C4-2B (cell line): ENCODE results near the gene VAMP1.

Source experiments
- H3K27ac ChIP-seq: fragments of 450-650 bp; 2 replicates; pipeline ENCODE4 v1.5.1; 2017
- ZFX ChIP-seq: fragments of 450-650 bp; IDR thresholded peaks from 2 replicates; pipeline ENCODE4 v1.6.1; 2017
- TF ChIP-seq, protein P1 (sequence below): fragments of 450-650 bp; conservative IDR thresholded peaks from 2 replicates; pipeline ENCODE4 v1.5.1; 2017; ENCODE audit warnings: mild to moderate bottlenecking

Gene VAMP1

DNA sequence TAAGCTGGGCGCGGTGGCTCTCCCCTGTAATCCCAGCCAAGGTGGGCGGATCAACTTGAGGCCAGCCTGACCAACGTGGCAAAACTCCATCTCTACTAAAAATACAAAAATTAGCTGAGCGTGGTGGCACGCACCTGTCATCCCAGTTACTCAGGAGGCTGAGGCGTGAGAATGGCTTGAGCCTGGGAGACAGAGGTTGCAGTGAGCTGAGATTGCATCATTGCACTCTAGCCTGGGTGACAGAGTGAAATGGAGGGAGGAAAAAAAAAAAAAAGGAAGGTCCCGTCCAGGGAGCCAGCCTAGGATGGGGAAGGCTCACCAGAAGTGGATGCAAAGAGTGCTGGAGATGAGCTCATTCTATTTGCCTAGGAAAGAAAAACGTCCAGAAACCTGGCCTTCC is 27.6 kb downstream of the VAMP1 start:
- TF ChIP-seq ZFX: no peak
- TF ChIP-seq, protein P1, sequence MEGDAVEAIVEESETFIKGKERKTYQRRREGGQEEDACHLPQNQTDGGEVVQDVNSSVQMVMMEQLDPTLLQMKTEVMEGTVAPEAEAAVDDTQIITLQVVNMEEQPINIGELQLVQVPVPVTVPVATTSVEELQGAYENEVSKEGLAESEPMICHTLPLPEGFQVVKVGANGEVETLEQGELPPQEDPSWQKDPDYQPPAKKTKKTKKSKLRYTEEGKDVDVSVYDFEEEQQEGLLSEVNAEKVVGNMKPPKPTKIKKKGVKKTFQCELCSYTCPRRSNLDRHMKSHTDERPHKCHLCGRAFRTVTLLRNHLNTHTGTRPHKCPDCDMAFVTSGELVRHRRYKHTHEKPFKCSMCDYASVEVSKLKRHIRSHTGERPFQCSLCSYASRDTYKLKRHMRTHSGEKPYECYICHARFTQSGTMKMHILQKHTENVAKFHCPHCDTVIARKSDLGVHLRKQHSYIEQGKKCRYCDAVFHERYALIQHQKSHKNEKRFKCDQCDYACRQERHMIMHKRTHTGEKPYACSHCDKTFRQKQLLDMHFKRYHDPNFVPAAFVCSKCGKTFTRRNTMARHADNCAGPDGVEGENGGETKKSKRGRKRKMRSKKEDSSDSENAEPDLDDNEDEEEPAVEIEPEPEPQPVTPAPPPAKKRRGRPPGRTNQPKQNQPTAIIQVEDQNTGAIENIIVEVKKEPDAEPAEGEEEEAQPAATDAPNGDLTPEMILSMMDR: no peak
- H3K27ac ChIP-seq: no peak overlapping the region

DNA sequence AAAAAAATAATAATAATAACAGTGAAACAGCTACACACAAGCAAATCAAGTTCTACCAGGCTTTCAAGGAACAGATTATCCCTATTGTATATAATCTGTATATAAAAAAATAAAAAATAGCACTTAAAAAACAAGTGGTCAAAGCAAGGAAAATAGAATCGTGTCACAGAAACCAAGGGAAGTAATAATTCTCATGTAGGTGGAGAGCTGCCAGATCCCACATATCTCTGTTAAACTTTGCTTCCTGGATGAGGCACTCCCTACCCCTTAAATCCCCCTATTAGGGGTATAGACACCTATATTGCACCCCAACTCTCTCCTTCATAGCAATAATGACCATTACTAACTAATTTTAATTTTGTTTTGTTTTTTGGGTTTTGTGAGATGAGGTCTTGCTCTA is 30.1 kb downstream of the VAMP1 start:
- TF ChIP-seq, protein P1: no peak
- no peak for TF ChIP-seq ZFX
- no peak overlapping the region for H3K27ac ChIP-seq

DNA sequence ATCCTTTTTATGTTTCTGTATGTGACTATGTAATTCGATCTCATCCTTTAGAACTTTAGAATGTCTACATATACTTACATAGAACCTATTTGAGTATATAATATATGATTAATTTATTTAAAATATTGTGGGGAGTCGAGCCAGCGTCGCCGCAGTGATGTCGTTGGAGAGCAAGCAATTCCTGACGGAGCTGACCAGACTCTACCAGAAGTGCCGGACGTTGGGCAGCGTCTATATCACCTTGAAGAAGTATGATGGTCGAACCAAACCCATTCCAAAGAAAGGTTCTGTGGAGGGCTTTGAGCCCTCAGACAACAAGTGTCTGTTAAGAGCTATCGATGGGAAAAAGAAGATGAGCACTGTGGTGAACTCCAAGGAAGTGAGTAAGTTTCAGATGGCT is 32.1 kb downstream of the VAMP1 start:
- TF ChIP-seq ZFX: no peak
- TF ChIP-seq, protein P1: no peak
- H3K27ac ChIP-seq: no peak overlapping the region

DNA sequence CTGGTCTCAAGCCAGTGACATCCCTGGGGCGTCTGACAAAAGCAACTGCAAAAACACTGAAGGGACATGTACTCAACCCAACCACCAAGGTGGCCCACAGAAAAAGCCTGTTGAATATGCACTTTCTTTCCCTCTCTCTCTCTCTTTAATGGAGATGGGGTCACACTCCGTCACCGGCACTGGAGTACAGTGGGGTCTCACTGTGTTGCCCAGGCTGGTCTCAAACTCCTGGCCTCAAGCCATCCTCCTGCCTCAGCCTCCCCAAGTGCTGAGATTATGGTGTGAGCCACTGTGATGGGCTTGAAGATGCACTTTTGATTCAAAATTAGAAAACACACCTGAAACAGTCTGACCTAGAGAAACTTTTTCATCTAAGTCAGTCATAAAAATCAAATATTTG is 32.9 kb downstream of the VAMP1 start:
- H3K27ac ChIP-seq: no peak overlapping the region
- TF ChIP-seq, protein P1: no peak
- no peak for TF ChIP-seq ZFX

DNA sequence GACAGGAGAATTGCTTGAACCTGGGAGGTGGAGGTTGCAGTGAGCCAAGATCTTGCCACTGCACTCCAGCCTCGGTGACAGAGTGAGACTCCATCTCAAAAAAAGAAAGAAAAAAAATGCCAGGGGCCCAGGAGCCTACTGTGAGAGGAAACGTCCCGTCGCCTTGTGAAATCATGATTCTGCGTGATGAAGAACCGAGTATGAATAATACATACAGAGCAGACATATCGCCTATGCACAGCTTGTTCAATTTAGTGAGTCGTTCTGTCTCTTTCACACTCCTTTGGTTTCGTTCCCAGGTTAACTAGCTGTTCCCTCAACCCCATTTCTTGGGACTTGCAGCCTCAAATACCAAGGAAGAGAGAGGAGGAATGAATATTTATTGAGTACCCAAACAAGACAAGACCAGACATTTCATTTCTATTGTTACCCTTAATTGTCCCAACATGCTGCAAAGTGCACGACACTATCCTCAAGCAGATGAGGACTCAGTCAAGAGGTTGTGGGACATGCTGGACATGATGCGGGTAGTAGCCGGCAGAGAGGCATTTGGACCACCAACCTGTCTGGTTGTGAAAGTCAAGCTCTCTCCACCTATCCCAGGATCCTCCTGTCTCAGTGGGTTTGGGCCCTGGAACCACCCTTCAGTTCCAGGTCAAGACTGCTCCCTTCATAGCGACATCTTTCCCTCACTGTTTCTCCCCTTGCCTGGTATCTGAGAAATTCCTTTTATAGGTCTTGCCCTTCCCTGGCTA is 34.3 kb downstream of the VAMP1 start:
- no peak overlapping the region for H3K27ac ChIP-seq
- TF ChIP-seq, protein P1: no peak
- TF ChIP-seq ZFX: no peak

DNA sequence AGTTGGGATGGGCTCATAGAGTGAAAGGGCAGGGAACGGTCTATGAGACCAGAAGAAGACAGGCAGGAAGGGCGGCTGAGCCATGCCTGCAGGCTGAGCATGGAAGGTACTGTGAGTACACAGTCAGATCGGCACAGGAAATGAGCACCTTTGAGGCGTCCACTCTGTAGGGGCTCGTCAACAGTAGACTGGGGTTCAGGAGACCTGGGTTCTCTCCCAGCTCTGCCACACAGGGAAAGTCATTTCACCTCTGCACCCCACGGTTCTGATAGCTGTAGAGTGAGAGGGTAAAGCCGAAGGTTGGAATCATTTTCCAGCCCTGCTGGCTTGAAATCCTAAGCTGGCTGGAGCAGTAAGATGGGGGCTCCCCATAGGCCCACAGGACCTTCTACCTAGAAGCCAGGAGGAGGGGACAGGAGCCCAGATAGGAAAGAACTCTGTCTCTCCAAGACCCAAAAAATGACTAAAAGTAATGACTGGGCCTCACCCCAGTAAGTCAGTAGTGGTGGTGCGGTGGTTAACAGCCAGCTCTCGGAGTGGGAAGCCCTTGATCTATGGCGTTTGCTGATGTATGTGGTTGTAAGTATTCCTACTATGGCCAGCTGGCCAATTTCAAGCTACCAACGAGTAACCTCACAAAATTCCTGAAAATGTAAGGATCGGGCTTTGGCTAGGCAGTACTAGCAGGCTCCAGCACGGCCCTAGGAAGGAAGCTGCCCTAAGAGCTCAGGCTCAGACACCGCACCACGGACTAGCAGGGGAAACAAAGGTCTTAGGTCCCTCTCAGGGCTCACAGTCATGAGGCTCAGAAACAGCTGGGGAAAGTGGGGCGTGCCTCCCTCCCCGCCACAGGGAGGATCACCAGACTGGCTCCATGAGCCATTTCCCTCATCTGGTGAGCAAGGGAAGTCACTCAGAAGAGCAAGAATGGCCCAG is 36.0 kb downstream of the VAMP1 start:
- H3K27ac ChIP-seq: no peak overlapping the region
- TF ChIP-seq ZFX: no peak
- TF ChIP-seq, protein P1: no peak

DNA sequence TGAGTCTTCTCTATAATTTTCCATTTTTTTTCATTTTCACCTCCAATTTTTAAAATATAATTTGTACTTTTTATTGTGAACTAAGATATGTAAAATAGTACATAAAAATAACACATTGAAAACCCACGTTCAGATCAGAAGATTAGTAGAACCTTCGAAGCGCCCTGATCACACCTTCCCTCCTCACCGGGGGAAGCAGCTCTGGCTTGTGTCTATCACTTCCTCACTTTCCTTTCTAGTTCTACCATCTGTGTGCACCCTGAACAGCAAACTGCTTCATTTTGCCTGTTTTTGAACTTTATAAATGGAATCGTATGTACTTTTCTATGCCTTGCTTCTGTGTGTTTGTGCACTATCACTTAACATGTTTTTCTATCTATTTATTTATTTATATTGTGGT is 37.5 kb downstream of the VAMP1 start:
- no peak overlapping the region for H3K27ac ChIP-seq
- no peak for TF ChIP-seq ZFX
- TF ChIP-seq, protein P1: no peak
